ENCODE data around the gene MRGPRG.

Gene MRGPRG

DNA sequence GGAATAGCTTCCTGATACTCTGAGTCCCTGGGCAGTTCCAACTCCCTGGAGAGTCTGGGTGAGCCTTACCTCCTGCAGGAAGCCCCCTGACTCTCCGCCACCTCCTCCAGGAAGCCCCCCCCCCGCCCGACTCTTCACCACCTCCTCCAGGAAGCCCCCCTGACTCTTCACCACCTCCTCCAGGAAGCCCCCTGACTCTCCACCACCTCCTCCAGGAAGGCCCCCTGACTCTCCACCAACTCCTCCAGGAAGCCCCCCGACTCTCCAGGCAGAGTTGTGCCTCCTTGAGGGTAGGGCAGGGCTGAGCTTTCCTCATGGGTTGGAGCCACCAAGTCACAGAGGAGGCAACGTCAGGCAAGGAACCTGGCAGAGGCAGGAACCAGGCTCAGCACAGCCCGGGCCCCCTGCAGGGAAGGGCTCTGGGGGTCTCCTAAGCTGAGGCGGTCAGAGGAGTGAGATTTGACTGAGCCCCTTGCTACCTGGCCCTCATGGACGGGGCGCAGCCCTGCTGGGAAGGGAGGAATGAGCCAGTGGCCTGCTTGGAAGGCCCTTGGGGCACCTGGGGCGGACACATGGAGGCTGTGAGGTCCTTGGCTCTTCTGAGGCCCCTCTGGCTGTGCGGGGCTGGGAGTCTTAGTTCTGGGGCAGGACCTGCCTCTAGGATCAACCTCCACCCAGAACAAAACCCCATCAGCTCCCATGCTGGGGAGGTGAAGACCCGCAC lies 18.1 kb downstream of the MRGPRG start:
- H3K36me3 ChIP-seq (ENCODE audit: insufficient read depth, low read length): no peaks in the 10 kb centered on the region
- H3K4me1 ChIP-seq (ENCODE audit: insufficient read depth, low read length): peaks cover 33% of the 10 kb centered on the region
- TF ChIP-seq, protein P1, sequence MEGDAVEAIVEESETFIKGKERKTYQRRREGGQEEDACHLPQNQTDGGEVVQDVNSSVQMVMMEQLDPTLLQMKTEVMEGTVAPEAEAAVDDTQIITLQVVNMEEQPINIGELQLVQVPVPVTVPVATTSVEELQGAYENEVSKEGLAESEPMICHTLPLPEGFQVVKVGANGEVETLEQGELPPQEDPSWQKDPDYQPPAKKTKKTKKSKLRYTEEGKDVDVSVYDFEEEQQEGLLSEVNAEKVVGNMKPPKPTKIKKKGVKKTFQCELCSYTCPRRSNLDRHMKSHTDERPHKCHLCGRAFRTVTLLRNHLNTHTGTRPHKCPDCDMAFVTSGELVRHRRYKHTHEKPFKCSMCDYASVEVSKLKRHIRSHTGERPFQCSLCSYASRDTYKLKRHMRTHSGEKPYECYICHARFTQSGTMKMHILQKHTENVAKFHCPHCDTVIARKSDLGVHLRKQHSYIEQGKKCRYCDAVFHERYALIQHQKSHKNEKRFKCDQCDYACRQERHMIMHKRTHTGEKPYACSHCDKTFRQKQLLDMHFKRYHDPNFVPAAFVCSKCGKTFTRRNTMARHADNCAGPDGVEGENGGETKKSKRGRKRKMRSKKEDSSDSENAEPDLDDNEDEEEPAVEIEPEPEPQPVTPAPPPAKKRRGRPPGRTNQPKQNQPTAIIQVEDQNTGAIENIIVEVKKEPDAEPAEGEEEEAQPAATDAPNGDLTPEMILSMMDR (IDR thresholded peaks at IDR 0.05; ENCODE audit: borderline replicate concordance, extremely low read depth, low read length, poor library complexity, severe bottlenecking): no peak
- no peak for TF ChIP-seq EZH2 (IDR thresholded peaks at IDR 0.05; ENCODE audit: borderline replicate concordance, low read depth, low read length, severe bottlenecking)
- H3K79me2 ChIP-seq (ENCODE audit: insufficient read depth, low read length): no peaks in the 10 kb centered on the region
- H3K4me3 ChIP-seq (ENCODE audit: low read depth in 1 of 2, low read length in 2 of 2): no peak overlapping the region
- peak overlapping the region; percentile 73 for H3K27ac ChIP-seq (ENCODE audit: low read length)
- H3K9ac ChIP-seq (ENCODE audit: low read depth, low read length): peak overlapping the region; percentile 38; the same call in 1 of the 2 replicates
- H3K9me3 ChIP-seq (ENCODE audit: insufficient read depth, low read length, severe bottlenecking): no peaks in the 10 kb centered on the region
- H3K4me2 ChIP-seq (ENCODE audit: insufficient read depth, low read length): no peak overlapping the region
- no peak for ATAC-seq (ENCODE audit: insufficient read depth, low read depth)
- H2AFZ ChIP-seq (ENCODE audit: low read depth, low read length): no peak overlapping the region
- H4K20me1 ChIP-seq (ENCODE audit: insufficient read depth, low read length): no peaks in the 10 kb centered on the region
- no peak for DNase-seq
- no peaks in the 10 kb centered on the region for H3K27me3 ChIP-seq (ENCODE audit: insufficient read depth, low read length, poor library complexity)

DNA sequence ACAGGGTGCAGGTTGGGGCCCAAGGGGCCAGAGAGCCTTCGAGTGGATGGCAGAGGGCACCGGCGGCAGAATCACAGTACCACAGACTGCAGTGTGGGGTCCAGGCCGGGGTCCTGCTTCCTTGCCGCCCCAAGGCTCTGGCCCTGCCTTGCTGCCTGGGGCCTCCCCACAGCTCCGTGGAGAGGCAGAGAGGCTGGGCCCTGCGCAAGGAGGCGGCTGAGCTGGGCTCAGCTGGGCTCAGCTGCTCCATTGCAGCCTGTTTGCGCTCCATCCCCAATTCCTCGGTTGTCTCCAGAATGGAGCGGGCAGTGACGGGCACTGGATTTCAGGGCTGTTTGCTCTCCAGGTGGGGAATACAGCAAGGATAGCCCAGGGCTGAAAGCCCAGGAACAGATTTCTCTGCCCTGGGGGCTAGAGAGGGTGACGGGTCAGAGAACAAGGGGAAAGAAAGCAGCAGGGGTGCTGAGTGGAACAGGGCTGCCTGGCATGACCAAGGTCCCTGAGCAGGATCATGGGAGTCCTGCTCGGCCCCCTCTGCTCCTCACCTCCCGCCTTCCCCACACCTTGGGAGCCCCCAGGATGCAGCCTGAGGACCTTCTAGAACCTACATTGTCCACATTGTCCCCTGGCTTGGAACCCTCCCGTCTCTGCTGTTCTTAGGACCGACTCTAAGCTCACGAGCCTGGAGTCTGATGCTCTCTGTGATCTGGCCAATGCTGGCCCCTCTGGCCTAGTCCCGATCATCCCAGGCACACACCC lies 18.9 kb downstream of the MRGPRG start:
- H3K36me3 ChIP-seq (ENCODE audit: insufficient read depth, low read length): no peaks in the 10 kb centered on the region
- H3K4me1 ChIP-seq (ENCODE audit: insufficient read depth, low read length): peaks cover 33% of the 10 kb centered on the region
- no peak overlapping the region for H3K9ac ChIP-seq (ENCODE audit: low read depth, low read length)
- DNase-seq (no peak), ATAC-seq (ENCODE audit: insufficient read depth, low read depth) (no peak)
- H3K9me3 ChIP-seq (ENCODE audit: insufficient read depth, low read length, severe bottlenecking): no peaks in the 10 kb centered on the region
- H2AFZ ChIP-seq (ENCODE audit: low read depth, low read length): no peak overlapping the region
- H3K79me2 ChIP-seq (ENCODE audit: insufficient read depth, low read length): no peaks in the 10 kb centered on the region
- TF ChIP-seq, protein P1 (IDR thresholded peaks at IDR 0.05; ENCODE audit: borderline replicate concordance, extremely low read depth, low read length, poor library complexity, severe bottlenecking): no peak
- TF ChIP-seq EZH2 (IDR thresholded peaks at IDR 0.05; ENCODE audit: borderline replicate concordance, low read depth, low read length, severe bottlenecking): no peak
- H3K4me3 ChIP-seq (ENCODE audit: low read depth in 1 of 2, low read length in 2 of 2): no peak overlapping the region
- 0 out of 2 replicates have a peak overlapping the region, but pooled peaks have one; percentile 55 for H3K27ac ChIP-seq (ENCODE audit: low read length)
- no peak overlapping the region for H3K4me2 ChIP-seq (ENCODE audit: insufficient read depth, low read length)
- no peaks in the 10 kb centered on the region for H3K27me3 ChIP-seq (ENCODE audit: insufficient read depth, low read length, poor library complexity)
- no peaks in the 10 kb centered on the region for H4K20me1 ChIP-seq (ENCODE audit: insufficient read depth, low read length)

DNA sequence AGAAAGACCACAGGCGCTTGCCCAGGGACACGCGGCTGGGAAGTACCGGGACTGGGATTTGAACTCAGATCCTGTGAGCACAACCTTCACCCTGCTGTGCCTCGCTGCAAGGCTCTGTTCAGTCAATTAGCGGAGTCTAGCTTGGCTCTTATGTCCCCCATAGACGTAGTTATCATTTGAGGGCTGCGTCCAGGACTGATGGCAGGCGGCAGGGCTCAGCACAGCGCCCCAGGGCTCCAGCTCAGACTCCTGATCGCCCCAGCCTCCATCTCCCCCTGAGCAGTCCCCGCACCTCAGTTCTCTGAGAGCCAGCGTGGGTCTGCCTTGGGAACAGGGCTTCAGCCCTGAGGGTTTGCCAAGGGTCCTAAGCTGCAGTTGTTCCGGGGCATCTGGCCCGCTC lies 19.8 kb downstream of the MRGPRG start:
- H3K36me3 ChIP-seq (ENCODE audit: insufficient read depth, low read length): no peaks in the 10 kb centered on the region
- DNase-seq (no peak), ATAC-seq (ENCODE audit: insufficient read depth, low read depth) (no peak)
- TF ChIP-seq, protein P1 (IDR thresholded peaks at IDR 0.05; ENCODE audit: borderline replicate concordance, extremely low read depth, low read length, poor library complexity, severe bottlenecking): no peak
- TF ChIP-seq EZH2 (IDR thresholded peaks at IDR 0.05; ENCODE audit: borderline replicate concordance, low read depth, low read length, severe bottlenecking): no peak
- no peaks in the 10 kb centered on the region for H3K27me3 ChIP-seq (ENCODE audit: insufficient read depth, low read length, poor library complexity)
- H3K9ac ChIP-seq (ENCODE audit: low read depth, low read length): no peak overlapping the region
- no peak overlapping the region for H3K27ac ChIP-seq (ENCODE audit: low read length)
- H3K9me3 ChIP-seq (ENCODE audit: insufficient read depth, low read length, severe bottlenecking): no peaks in the 10 kb centered on the region
- H2AFZ ChIP-seq (ENCODE audit: low read depth, low read length): no peak overlapping the region
- H3K4me2 ChIP-seq (ENCODE audit: insufficient read depth, low read length): no peak overlapping the region
- no peak overlapping the region for H3K4me3 ChIP-seq (ENCODE audit: low read depth in 1 of 2, low read length in 2 of 2)
- no peaks in the 10 kb centered on the region for H3K79me2 ChIP-seq (ENCODE audit: insufficient read depth, low read length)
- peaks cover 33% of the 10 kb centered on the region for H3K4me1 ChIP-seq (ENCODE audit: insufficient read depth, low read length)
- H4K20me1 ChIP-seq (ENCODE audit: insufficient read depth, low read length): no peaks in the 10 kb centered on the region
